Prostate gland (tissue), 2 donors: Measurements from ENCODE around the gene TRMT5.

ENCODE experiments used
- CTCF ChIP-seq, 4 experiments: fragments of 200-600 bp in 2 of 4; fragments of 450-650 bp in 2 of 4; sonication (generic) in 2 of 4; IDR thresholded peaks; 1 replicate in 3 of 4; 2 replicates in 1 of 4; pipeline ENCODE4 v1.5.1; 2016 to 2019; ENCODE audit warnings: antibody characterized with exemption in 4 of 4, mild to moderate bottlenecking in 2 of 4, moderate library complexity in 2 of 4
- POLR2A ChIP-seq: fragments of 450-650 bp; IDR thresholded peaks from one replicate; pipeline ENCODE4 v1.6.1; 2016; ENCODE audit warnings: antibody characterized with exemption, mild to moderate bottlenecking

GRCh38 chr14:60970146-60970545 is 10.7 kb downstream of the TRMT5 start:
- no peak for TF ChIP-seq CTCF (IDR thresholded peaks at IDR 0.05)
- no peak for TF ChIP-seq POLR2A
